GM19468 (cell line): Measurements from ENCODE around the gene TMEM175.
"Not testable (repeated sequence)": the region's sequence is repeated elsewhere in the genome, so short reads cannot be mapped to it uniquely, and the experiment has no call there.

Source experiments
- ATAC-seq: cut with Tn5 transposase; IDR thresholded peaks from one replicate; pipeline ENCODE4 v1.9.1; 2021; ENCODE audit warnings: mild to moderate bottlenecking, moderate library complexity, moderate number of reproducible peaks; ENCODE audit not compliant: unreplicated experiment; ENCODE audit errors: extremely low read depth

The TMEM175 gene

GRCh38 chr4:939508-939907, 7.2 kb downstream of the TMEM175 start:
- not testable (repeated sequence) for ATAC-seq

GRCh38 chr4:945274-946102, 13.2 kb downstream of the TMEM175 start:
- ATAC-seq, result no peak

GRCh38 chr4:946103-946450, 13.8 kb downstream of the TMEM175 start:
- ATAC-seq, result no peak

DNA sequence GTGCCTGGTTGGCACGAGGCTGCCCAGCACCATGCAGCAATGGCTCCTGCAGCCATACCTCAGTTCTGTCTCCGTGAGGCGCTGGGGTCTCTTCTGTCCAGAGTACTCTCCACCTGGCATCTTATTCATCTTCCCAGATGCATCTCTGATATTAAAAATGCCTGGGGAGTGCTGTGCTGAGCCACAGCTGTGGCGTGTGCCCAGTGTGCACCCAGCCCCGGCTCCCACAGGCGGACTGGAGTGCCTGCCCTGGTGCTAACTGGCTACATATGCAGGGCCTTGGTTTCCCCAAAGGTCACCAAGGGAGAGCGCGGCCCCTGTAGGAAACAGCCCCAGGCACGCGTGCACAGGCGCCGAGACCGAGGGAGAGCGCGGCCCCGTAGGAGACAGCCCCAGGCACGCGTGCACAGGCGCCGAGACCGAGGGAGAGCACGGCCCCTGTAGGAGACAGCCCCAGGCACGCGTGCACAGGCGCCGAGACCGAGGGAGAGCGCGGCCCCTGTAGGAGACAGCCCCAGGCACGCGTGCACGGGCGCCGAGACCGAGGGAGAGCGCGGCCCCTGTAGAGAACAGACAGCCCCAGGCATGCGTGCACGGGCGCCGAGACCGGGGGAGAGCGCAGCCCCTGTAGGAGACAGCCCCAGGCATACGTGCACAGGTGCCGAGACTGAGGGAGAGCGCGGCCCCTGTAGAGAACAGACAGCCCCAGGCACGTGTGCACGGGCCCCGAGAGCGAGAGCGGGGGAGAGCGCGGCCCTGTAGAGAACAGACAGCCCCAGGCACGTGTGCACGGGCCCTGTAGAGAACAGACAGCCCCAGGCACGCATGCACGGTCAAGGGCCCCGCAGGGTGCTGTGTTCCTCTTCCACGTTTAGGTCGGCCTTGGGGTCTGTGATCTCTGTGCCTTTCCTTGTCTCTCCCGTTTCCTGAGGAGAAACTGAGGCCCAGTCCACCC, 14.5 kb downstream of the TMEM175 start:
- ATAC-seq, result no peak

GRCh38 chr4:947491-947971, 15.3 kb downstream of the TMEM175 start:
- no peak for ATAC-seq

DNA sequence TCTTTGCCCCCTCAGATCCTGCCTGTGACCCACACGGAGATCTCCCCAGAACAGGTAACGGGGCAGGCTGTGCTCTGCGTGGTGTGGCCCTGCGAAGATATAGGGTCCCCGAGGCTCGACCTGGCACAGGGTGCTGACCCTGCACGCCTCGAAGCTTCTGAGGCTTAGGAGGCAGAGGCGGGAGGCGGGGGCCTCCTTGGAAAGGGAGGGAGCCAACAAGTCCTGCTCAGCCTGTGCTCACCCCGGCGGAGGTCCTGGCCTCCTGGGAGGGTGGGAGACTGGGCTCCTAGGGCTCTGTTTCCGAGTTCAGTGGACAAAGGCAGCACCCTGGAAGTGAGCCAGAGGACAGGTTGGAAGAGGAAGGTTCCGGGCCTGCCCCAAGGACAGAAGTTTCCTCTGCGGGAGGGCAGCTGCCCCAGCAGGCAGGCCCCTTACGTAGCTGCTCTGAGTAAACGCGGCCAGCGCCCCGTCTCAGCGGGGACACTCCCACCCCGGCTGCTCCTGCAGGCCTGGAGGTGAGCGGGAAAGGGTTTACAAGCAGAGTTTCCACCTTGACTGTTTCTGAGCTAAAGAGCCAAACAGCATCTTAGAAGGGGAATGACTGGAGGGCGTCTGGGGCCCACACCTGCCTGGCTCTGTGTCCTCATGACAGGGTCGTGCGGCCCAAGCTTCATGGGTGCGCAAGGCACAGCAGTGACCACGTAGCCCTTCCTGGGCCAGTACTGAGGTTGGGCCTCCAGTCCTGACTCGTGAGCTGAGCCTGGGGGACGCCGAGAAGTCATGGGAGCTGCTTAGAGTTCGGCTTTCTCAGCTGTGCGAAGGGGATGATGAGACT, 16.1 kb downstream of the TMEM175 start:
- no peak for ATAC-seq

- no peak for ATAC-seq
These were observed 16.7 kb downstream of the TMEM175 start for GRCh38 chr4:948936-949300.

- ATAC-seq, result no peak
These were observed 17.4 kb downstream of the TMEM175 start for GRCh38 chr4:949656-950055.

DNA sequence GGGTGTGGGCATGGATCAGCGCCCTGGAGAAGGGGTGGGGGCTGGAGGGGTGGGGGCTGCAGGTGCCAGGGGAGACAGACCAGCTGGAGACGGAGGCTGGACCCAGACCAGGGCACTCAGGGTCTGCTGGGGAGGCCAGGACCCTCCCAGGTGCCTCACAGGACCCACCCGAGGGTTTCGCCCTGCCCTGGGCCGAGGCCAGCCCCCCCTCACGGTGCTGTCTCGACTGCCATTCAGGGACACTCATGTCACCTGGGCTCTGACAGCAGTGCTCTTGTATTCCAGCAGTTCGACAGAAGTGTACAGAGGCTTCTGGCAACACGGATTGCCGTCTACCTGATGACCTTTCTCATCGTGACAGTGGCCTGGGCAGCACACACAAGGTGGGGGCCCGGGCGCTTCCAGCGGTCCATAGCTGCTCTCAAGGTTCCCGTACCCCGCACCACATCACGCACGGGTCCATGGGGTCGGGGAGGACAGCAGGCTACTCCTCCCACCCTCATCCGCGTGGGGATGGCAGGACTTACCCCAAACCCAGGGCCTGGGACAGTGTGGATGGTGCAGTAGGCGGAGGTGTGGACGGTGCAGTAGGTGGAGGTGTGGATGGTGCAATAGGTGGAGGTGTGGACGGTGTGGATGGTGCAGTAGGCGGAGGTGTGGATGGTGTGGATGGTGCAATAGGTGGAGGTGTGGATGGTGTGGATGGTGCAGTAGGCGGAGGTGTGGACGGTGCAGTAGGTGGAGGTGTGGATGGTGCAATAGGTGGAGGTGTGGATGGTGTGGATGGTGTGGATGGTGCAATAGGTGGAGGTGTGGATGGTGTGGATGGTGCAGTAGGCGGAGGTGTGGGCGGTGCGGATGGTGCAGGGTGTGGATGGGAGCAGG, 18.1 kb downstream of the TMEM175 start:
- ATAC-seq, result no peak

- ATAC-seq, result no peak
These were observed 18.9 kb downstream of the TMEM175 start for GRCh38 chr4:951186-951585.

DNA sequence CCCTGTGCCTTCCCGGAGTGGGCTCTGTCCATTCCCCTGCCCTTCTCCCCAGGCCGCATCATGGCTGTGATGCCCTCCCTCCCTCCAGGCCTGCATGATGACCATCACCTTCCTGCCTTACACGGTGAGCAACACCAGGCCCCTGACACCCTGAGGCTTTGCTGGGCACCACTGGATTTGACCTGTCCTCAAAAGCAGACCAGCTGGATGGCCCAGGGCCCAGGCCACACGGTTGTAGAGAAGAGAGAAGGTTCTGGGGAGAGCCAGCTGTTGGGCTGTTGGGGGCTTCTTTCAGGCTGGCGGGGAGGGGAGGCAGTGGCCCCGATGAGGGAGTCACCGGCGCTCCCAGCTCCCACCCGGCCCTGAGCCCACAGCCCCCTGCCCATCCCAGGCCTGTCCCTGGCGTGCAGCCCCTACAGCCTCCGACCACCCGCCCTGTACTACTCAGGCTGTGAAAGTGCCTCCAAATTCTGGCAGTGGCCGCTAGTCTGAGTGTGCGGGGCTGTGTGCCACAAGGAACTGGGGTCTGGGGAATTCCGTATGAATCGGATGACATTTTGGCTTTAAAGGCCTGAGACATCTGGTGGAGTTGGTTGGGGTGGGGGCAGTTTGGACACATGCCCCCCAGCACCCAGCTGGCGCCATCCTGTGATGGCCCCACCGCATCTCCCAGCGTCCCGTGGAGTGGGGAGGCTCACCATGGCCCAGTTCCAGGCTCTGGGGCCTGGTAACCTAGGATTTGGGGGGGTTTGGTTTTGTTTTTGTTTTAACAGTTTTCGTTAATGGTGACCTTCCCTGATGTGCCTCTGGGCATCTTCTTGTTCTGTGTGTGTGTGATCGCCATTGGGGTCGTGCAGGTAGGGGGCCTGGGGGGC, 19.6 kb downstream of the TMEM175 start:
- ATAC-seq, result no peak

- no peak for ATAC-seq
These were observed 20.8 kb downstream of the TMEM175 start for GRCh38 chr4:952881-953573.

DNA sequence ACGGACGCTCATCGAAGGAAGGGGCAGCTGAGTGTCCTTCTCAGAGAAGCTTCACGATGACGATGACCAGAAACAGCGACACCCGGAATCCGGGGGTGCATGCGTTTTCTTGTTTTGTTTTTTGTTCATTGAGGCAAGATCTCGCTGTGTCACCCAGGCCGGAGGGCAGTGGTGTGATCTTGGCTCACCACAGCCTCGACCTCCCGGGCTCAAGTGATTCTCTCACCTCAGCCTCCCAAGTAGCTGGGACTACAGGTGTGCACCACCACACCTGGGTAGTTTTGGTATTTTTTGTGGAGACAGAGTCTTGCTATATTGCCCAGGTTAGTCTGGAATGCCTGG, 21.3 kb downstream of the TMEM175 start:
- ATAC-seq, result no peak

DNA sequence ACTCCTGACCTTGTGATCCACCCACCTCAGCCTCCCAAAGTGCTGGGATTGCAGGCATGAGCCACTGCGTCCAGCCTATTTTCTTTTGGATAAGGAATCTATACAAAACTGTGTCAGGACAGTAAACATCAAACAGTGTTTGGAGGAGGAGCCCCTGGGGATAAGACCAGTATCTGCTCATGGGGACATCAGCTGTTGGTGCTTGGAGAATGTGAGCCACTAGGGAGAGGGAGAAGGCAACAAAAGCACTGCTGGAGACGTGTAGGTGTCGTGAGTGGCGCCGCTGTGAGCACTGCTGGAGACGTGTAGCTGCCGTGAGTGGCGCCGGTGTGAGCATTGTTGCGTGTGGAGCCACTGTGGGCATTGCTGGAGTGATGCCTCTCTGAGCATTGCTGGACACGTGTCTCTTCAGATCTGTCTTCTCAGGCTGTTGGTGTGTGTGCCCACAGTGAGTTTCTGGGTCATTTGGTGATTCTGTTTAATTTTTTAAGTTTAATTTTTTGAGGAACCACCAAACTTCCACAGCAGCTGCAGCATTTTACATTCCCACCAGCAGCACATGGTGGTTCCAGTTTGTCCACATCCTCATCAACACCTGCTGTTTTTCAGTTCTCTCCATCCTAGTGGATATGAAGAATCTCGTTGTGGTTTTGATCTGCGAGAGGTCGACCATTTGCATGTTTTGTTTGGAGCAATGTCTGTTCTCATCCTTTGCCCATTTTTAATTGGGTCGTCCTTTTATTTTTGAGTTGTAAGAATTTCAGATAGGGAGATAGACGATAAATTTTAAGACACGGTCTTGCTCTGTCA, 22.2 kb downstream of the TMEM175 start:
- ATAC-seq, result no peak

DNA sequence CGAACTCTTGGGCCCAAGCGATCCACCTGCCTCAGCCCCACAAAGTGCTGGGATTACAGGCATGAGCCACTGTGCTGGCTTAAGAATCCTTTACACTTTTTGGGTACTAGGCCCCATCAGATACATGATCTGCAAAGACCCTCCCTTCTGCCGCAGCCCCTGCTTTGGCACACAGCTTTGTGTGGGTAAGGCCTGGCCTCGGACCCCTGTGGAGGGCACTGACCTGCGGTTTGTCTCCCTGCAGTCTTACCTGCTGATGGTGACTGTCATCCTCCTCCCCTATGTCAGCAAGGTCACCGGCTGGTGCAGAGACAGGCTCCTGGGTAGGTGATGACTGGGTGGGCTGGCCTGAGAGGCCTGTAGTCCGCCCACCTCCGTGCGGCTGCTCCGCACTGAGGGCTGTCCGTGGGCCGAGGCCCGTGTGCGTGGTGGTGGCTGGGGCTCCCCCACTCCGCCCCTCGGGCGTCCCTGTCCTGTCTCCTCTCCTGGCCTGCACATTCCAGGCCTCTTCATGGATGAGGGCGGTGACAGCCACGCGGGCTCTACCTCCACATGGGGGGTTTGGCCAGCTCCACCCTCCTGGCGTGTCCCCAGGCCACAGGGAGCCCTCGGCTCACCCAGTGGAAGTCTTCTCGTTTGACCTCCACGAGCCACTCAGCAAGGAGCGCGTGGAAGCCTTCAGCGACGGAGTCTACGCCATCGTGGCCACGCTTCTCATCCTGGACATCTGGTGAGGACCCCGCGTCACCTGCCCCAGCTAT, 23.1 kb downstream of the TMEM175 start:
- ATAC-seq, result no peak

- no peak for ATAC-seq
These were observed 23.7 kb downstream of the TMEM175 start for GRCh38 chr4:955931-956381.
